HG03378 (cell line): ENCODE data around the gene SLC27A2.
"Not testable (repeated sequence)": the region's sequence is repeated elsewhere in the genome, so short reads cannot be mapped to it uniquely, and the experiment has no call there.

ENCODE experiments used
- ATAC-seq: cut with Tn5 transposase; IDR thresholded peaks from one replicate; pipeline ENCODE4 v1.9.1; 2021; ENCODE audit warnings: mild to moderate bottlenecking, moderate library complexity; ENCODE audit not compliant: unreplicated experiment

SLC27A2 gene

DNA sequence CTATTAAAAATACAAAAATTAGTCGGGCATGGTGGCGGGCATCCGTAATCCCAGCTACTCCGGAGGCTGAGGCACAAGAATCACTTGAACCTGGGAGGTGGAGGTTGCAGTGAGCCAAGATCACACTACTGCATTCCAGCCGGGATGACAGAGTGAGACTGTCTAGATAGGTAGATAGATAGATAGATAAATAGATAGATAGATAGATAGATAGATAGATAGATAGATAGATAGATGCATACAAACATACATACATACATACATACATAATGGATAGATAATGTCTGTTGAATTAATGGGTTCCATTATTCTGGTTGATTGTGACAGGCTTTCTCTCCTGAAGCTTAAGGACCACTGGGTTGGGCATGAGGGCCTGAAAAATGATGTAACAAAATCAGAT, 6.8 kb downstream of the SLC27A2 start:
- ATAC-seq: not testable (repeated sequence)

- ATAC-seq: no peak
These were observed 7.6 kb downstream of the SLC27A2 start for GRCh38 chr15:50189633-50190032.

DNA sequence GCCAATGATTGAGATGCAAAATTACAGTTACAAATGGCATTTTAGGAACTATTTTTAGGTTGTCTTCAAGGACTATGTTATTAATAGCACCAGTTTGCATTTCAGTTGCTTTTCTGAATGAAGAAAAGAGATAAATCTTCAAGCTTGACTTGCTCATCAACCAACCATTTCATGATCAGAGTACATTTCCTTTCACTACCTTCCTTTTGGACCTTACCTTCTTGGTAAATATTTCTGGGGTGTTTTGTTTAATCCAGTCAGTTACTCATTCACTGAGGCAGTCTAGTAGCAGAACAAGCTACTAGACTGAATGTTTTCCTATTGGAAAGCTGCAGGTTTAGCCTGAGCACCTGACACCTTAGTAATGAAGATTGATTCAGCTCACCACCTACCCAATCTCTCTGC, 8.2 kb downstream of the SLC27A2 start:
- peak; percentile 49 for ATAC-seq

- ATAC-seq: peak; percentile 60
These were observed 8.7 kb downstream of the SLC27A2 start for GRCh38 chr15:50190723-50191122.

- no peak for ATAC-seq
These were observed 10.2 kb downstream of the SLC27A2 start for GRCh38 chr15:50192164-50192563.

DNA sequence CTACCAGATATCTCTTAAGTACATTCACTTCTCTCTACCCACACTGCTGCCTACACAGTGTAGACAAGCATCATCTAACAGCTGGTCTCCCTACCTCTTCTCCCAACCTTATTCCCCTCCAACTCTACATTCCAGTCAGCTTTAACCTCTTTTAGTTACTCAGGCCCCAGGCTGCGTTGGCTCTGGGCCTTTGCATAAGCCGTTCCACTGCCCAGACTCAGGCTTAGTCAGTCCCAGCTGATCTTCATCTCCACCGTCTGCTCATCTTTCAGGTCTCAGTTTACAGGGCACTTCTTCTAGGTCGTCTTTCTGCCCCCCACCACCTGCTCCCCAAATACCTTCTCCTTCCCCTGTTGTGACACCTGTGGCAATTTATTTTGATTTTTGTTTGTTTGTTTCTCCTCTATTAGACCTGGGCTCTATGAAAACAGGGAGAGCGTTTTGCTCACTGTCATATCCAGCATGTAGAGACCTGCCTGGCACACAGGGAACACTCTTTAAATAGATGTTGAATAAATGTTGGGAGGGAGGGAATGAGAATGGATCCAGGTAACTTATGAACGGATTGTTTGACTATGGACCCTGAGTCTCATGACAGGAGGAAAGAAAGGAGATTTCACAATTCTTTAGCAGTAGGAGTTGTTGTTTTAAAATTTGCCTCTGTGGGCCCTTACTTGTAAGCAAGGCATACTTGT, 11.1 kb downstream of the SLC27A2 start:
- no peak for ATAC-seq

DNA sequence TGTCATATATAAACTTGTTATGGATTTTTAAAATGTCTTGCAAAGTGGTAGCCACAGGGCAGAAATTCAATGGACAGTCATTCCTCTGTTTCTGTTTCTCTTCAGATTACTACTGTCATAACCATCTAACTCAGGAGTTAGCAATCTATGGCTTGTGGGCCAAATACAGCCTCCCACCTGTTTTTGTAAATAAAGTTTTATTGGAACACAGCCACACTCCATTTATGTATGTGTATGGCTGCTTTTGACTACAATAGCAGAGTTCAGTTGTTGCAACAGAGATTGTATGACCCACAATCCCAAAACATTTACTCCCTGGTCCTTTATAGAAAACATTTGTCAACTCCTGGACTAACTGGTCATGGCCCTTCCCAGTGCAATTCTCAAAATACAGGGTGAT, 20.0 kb downstream of the SLC27A2 start:
- no peak for ATAC-seq

GRCh38 chr15:50206020-50206419, 24.0 kb downstream of the SLC27A2 start:
- ATAC-seq: no peak

DNA sequence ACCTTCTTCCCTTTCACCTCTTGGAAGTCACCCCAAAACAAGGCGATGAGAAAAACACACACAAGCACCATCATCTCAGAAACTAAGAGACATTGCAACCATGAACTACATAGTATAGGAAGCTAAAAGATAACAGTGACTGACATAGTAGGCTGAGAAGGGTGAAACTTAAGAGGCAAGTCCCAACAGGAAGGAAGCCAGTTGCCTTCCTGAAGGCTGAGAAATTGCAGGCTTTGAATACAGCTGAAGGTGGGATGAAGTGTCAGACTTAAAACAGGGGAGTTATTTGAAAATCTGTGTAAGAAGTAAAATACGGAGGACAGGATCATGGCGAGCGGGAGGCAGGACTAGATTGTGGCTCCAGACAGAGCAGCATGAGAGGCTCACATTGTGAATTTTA, 27.8 kb downstream of the SLC27A2 start:
- ATAC-seq: no peak

- ATAC-seq: no peak
These were observed 28.6 kb downstream of the SLC27A2 start for GRCh38 chr15:50210462-50211157.

- no peak for ATAC-seq
These were observed 36.3 kb downstream of the SLC27A2 start for GRCh38 chr15:50218291-50218690.

DNA sequence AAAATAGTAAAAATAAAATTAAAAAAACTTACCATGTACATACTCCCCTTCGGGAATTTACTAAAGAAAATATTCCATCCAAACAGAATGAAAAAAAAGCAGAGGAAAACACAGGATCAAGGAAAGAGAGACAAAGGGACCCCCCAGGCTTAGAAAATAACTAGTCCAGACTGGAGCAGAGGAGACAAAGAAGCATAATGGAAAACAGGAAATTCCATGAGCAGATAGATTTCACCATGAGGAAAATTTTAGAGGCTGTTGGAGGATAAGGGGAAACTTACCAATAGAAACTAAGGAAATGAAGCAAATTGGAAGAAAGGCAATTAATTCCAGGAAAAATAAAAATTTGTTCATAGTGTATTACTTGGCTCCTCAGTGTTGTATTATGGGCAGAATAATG, 36.7 kb downstream of the SLC27A2 start:
- ATAC-seq: no peak

- no peak for ATAC-seq
These were observed 37.8 kb downstream of the SLC27A2 start for GRCh38 chr15:50219820-50220219.

GRCh38 chr15:50222181-50222580, 40.2 kb downstream of the SLC27A2 start:
- no peak for ATAC-seq

GRCh38 chr15:50224606-50225005, 42.6 kb downstream of the SLC27A2 start:
- no peak for ATAC-seq

- no peak for ATAC-seq
These were observed 43.1 kb downstream of the SLC27A2 start for GRCh38 chr15:50225057-50225456.

GRCh38 chr15:50225938-50226337, 43.9 kb downstream of the SLC27A2 start:
- ATAC-seq: no peak

DNA sequence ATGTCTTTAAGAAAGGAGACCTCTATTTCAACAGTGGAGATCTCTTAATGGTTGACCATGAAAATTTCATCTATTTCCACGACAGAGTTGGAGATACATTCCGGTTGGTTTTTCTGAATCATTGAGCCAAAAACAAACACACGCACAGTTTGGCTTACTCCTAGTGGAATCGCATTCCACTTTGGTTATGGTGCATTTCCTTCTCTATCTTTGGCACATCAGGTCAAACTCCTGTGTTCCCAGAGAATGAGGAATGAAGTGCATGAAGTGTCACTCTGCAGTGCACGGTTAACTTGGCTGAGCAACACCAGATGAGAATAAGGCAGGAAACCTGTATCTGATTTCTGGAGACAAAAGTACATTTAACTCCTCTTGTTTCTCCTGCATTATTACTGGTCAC, 45.1 kb downstream of the SLC27A2 start:
- ATAC-seq: no peak

DNA sequence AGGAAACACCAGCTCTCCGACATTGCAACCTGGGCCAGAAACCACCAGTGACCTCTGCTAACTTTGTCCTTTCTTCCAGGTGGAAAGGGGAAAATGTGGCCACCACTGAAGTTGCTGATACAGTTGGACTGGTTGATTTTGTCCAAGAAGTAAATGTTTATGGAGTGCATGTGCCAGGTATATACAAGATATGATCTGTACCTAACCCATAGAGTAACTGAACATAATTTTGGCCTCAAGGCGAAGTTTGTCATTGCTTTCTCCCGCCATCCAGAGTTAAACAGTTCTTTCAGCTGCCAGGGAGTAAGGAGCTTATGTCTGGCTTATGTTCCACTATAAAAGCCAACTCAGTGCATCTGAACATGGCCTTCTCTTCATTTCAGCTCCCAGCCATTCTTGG, 46.9 kb downstream of the SLC27A2 start:
- ATAC-seq: no peak

DNA sequence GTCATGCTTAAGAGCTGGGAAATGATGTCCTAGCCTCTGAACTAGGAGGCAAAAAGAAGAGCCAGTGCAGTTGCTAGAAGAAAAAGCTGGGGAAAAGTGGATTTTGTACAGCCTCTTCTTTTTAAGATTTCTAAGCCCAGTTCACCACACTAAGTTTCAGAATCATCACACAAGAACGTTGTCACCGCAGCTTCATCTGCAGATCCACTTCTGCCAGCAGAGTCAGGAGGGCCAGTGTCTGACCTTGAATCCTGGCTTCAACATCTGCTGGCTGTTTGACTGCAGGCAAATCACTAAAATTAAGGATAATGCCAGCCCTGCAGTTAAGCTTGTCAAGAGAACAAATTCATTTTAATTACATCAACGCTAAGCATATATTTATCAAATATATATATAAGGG, 47.3 kb downstream of the SLC27A2 start:
- ATAC-seq: no peak

DNA sequence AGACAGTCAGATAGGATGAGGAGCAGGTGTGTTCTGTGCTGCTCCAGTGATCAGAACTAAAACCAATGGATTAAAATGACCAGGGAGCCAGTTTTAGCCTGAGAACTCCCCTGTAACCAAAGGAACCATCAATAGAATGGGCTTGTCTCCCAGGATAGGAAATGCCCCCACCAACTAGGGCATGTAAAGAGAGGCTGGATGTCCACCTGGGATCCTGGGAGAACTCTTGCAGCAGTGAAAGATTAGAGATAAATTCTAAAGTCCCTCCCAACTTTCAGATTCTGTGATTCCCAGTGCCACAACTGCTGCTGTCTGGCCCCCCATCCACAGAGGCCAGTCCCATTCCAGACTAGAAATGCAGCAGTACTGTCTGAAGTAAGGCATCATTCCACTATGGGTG, 49.8 kb downstream of the SLC27A2 start:
- no peak for ATAC-seq

DNA sequence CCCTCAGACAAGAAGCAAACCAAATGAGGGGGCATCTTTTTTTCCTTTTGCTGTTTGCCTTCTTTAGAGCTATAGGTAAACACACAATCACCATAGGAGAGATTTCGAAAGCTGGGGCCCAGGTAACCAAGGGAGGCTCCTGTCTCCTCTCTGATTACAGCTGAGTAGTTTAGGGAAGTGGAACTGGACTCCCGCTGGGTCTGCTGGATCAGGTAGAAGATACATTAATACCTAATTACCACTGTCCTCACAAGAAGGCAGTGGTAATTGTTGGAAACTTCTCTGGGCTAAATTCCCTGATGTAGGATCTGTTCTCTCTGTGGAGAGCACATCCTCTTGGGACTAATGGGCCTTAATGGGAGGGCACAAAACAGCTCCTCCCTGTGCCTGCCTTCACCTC, 50.8 kb downstream of the SLC27A2 start:
- ATAC-seq: no peak
